Activated gamma-delta T cell treated with Interleukin-2 at 50 U/mL for 16 hours (primary cell): ENCODE measurements around the gene ARID5A.
"Not testable (repeated sequence)": the region's sequence is repeated elsewhere in the genome, so short reads cannot be mapped to it uniquely, and the experiment has no call there.

Source experiments
- DNase-seq: peaks from one replicate; pipeline ENCODE4 v3.0.0-alpha.2; 2020

Gene ARID5A

GRCh38 chr2:96542357-96542977, 5.9 kb downstream of the ARID5A start:
- DNase-seq: no peak

- DNase-seq: no peak
These were observed 9.8 kb downstream of the ARID5A start for GRCh38 chr2:96546321-96546720.

- no peak for DNase-seq
These were observed 10.2 kb downstream of the ARID5A start for GRCh38 chr2:96546797-96547196.

- DNase-seq: no peak
These were observed 10.7 kb downstream of the ARID5A start for GRCh38 chr2:96547203-96547641.

- DNase-seq: no peak
These were observed 11.2 kb downstream of the ARID5A start for GRCh38 chr2:96547731-96548171.

- DNase-seq: no peak
These were observed 12.3 kb downstream of the ARID5A start for GRCh38 chr2:96548558-96549465.

- no peak for DNase-seq
These were observed 12.9 kb downstream of the ARID5A start for GRCh38 chr2:96549466-96549785.

- DNase-seq: no peak
These were observed 13.6 kb downstream of the ARID5A start for GRCh38 chr2:96549967-96550786.

GRCh38 chr2:96550787-96551604, 14.4 kb downstream of the ARID5A start:
- no peak for DNase-seq

- DNase-seq: no peak
These were observed 15.2 kb downstream of the ARID5A start for GRCh38 chr2:96551605-96552314.

- DNase-seq: no peak
These were observed 16.0 kb downstream of the ARID5A start for GRCh38 chr2:96552315-96553175.

- no peak for DNase-seq
These were observed 16.8 kb downstream of the ARID5A start for GRCh38 chr2:96553176-96553956.

- not testable (repeated sequence) for DNase-seq
These were observed 17.4 kb downstream of the ARID5A start for GRCh38 chr2:96553957-96554292.

GRCh38 chr2:96554293-96555145, 18.0 kb downstream of the ARID5A start:
- DNase-seq: peak; percentile 68

GRCh38 chr2:96555146-96555610, 18.6 kb downstream of the ARID5A start:
- no peak for DNase-seq

GRCh38 chr2:96556441-96557330, 20.1 kb downstream of the ARID5A start:
- DNase-seq: no peak

GRCh38 chr2:96557421-96557820, 20.9 kb downstream of the ARID5A start:
- not testable (repeated sequence) for DNase-seq

- no peak for DNase-seq
These were observed 21.5 kb downstream of the ARID5A start for GRCh38 chr2:96558061-96558460.
